DND-41 (cell line): ENCODE results near the gene AQP5.
A peak's percentile ranks its signal among the peaks of the same experiment; 100 is the strongest.

ENCODE experiments used
- ATAC-seq: fragments of 200-7000 bp; cut with Tn5 transposase; 3 replicates; pipeline ENCODE4 v1.9.1; 2021; ENCODE audit warnings: low read depth; ENCODE audit not compliant: insufficient read depth
- DNase-seq: peaks from one replicate; pipeline ENCODE4 v3.0.0-alpha.2; 2020
- H2AFZ ChIP-seq: 2 replicates; pipeline ENCODE4 v1.6.0; 2012; ENCODE audit warnings: low read depth, low read length
- H3K27ac ChIP-seq: 2 replicates; pipeline ENCODE4 v1.5.1; 2012; ENCODE audit warnings: low read length, inconsistent platforms
- H3K27me3 ChIP-seq: fragments of 200-600 bp; sonication (generic); 2 replicates; pipeline ENCODE4 v1.6.0; 2012; ENCODE audit warnings: low read length, mild to moderate bottlenecking, inconsistent platforms; ENCODE audit not compliant: insufficient read depth, poor library complexity
- H3K36me3 ChIP-seq: 2 replicates; pipeline ENCODE4 v1.5.1; 2012; ENCODE audit warnings: low read length, inconsistent platforms; ENCODE audit not compliant: insufficient read depth
- H3K4me1 ChIP-seq: 2 replicates; pipeline ENCODE4 v1.5.1; 2012; ENCODE audit warnings: mild to moderate bottlenecking, low read length; ENCODE audit not compliant: insufficient read depth
- H3K4me2 ChIP-seq: 2 replicates; pipeline ENCODE4 v1.6.0; 2012; ENCODE audit warnings: mild to moderate bottlenecking, moderate library complexity, low read length, inconsistent platforms; ENCODE audit not compliant: insufficient read depth
- H3K4me3 ChIP-seq, 2 experiments: fragments of 200-600 bp in 1 of 2; shearing (Covaris generic) in 1 of 2; 2 replicates each; pipeline ENCODE4 v1.5.1; 2012 to 2016; ENCODE audit warnings: inconsistent platforms in 2 of 2, low read length in 2 of 2, mild to moderate bottlenecking in 2 of 2, low read depth in 1 of 2, moderate library complexity in 1 of 2
- H3K79me2 ChIP-seq: 2 replicates; pipeline ENCODE4 v1.6.0; 2012; ENCODE audit warnings: low read length, inconsistent platforms; ENCODE audit not compliant: insufficient read depth
- H3K9ac ChIP-seq: 2 replicates; pipeline ENCODE4 v1.6.0; 2012; ENCODE audit warnings: low read depth, mild to moderate bottlenecking, inconsistent platforms, low read length, moderate library complexity
- H3K9me3 ChIP-seq: 2 replicates; pipeline ENCODE4 v1.5.1; 2012; ENCODE audit warnings: low read length, moderate library complexity, mild to moderate bottlenecking, inconsistent platforms; ENCODE audit not compliant: insufficient read depth, severe bottlenecking
- H4K20me1 ChIP-seq: 2 replicates; pipeline ENCODE4 v1.6.0; 2012; ENCODE audit warnings: low read length; ENCODE audit not compliant: insufficient read depth
- CTCF ChIP-seq: IDR thresholded peaks from 2 replicates; pipeline ENCODE4 v1.5.1; 2012; ENCODE audit warnings: borderline replicate concordance, low read length, moderate library complexity, mild to moderate bottlenecking; ENCODE audit not compliant: poor library complexity, severe bottlenecking; ENCODE audit errors: extremely low read depth
- EZH2 ChIP-seq: IDR thresholded peaks from 3 replicates; pipeline ENCODE4 v1.6.1; 2012; ENCODE audit warnings: borderline replicate concordance, low read depth, mild to moderate bottlenecking, moderate library complexity, low read length, inconsistent platforms; ENCODE audit not compliant: severe bottlenecking

The AQP5 gene

GRCh38 chr12:49964849-49965624 lies 3.4 kb downstream of the AQP5 start:
- no peak for DNase-seq
- H3K27me3 ChIP-seq = peaks cover 24% of the 10 kb centered on the region

GRCh38 chr12:49965836-49966235 lies 4.2 kb downstream of the AQP5 start:
- Histone ChIP-seq H4K20me1 (peaks cover 9% of the 10 kb centered on the region; the same call in 1 of the 2 replicates), H3K79me2 (no peaks in the 10 kb centered on the region), H3K4me1 (peaks cover 16% of the 10 kb centered on the region), H2AFZ (no peak overlapping the region), H3K9ac (no peak overlapping the region), H3K9me3 (no peaks in the 10 kb centered on the region), H3K4me3 (no peak overlapping the region), H3K4me2 (no peak overlapping the region), H3K27me3 (peaks cover 32% of the 10 kb centered on the region), H3K36me3 (no peaks in the 10 kb centered on the region), H3K27ac (no peak overlapping the region)
- no peak for ATAC-seq
- DNase-seq = no peak
- TF ChIP-seq CTCF = no peak
- TF ChIP-seq EZH2 = no peak

More at GRCh38 chr12:49964849-49965624, 3.4 kb downstream of the AQP5 start:
- H3K4me2 ChIP-seq = no peak overlapping the region
- peaks cover 24% of the 10 kb centered on the region for H3K4me1 ChIP-seq
- ATAC-seq = no peak
- H4K20me1 ChIP-seq = peaks cover 8% of the 10 kb centered on the region; the same call in 1 of the 2 replicates
- H3K4me3 ChIP-seq = no peak overlapping the region
- no peak overlapping the region for H3K27ac ChIP-seq
- no peaks in the 10 kb centered on the region for H3K79me2 ChIP-seq
- H2AFZ ChIP-seq = no peak overlapping the region
- no peaks in the 10 kb centered on the region for H3K9me3 ChIP-seq
- TF ChIP-seq EZH2 (no peak), CTCF (no peak)
- no peak overlapping the region for H3K9ac ChIP-seq
- no peaks in the 10 kb centered on the region for H3K36me3 ChIP-seq

DNA sequence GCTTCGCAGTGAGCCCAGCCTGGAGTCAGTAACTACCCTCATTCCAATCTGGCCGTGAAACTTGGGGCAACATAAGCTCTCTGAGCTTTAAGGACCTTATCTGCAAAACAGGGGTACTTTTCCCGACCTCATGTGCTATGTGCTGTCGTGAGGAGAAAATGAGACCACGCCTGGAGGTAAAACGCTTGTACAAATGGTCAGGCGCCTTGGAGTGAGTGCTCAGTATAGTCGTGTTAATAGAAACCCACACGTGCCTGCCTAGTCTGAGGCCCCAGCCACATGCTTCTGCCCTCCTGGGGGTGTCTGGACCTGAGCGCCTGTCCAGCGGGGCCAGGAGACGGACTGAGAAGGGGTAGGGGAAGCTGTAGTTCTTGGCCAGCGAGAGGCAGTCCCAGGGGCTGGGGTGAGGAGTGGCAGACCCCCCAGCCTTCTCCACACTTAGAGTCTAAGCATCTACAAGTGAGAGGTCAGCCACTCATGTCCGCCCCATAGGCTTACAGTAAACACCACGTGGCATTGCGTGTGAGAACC lies 4.9 kb downstream of the AQP5 start:
- Histone ChIP-seq H3K4me1 (peaks cover 14% of the 10 kb centered on the region), H3K27me3 (peaks cover 39% of the 10 kb centered on the region), H3K9ac (no peak overlapping the region), H3K79me2 (no peaks in the 10 kb centered on the region), H3K4me3 (no peak overlapping the region), H3K36me3 (no peaks in the 10 kb centered on the region), H4K20me1 (peaks cover 9% of the 10 kb centered on the region; the same call in 1 of the 2 replicates), H2AFZ (peak overlapping the region; percentile 70), H3K4me2 (peak overlapping the region; percentile 65), H3K27ac (no peak overlapping the region), H3K9me3 (no peaks in the 10 kb centered on the region)
- DNase-seq (no peak), ATAC-seq (no peak; the same call in 2 of the 3 replicates)
- TF ChIP-seq CTCF (no peak), EZH2 (no peak)
